Subcutaneous abdominal adipose tissue (tissue), 5 donors: ENCODE measurements around the gene ZCCHC4.
"Not testable (repeated sequence)": the region's sequence is repeated elsewhere in the genome, so short reads cannot be mapped to it uniquely, and the experiment has no call there.

Experiments
- H3K27ac ChIP-seq: one replicate; pipeline ENCODE4 v1.7.0; 2013; ENCODE audit warnings: low read depth, mild to moderate bottlenecking, inconsistent platforms, low read length, moderate library complexity
- H3K27me3 ChIP-seq, 5 donors: one replicate each; pipeline ENCODE4 v1.7.0; 2013; ENCODE audit warnings: low read length in 5 of 5, inconsistent platforms in 1 of 5; ENCODE audit not compliant: control insufficient read depth in 5 of 5, insufficient read depth in 4 of 5
- H3K36me3 ChIP-seq, 5 donors: one replicate each; pipeline ENCODE4 v1.7.0; 2013; ENCODE audit warnings: low read length in 5 of 5; ENCODE audit not compliant: control insufficient read depth in 5 of 5, insufficient read depth in 5 of 5
- H3K4me1 ChIP-seq, 5 donors: one replicate each; pipeline ENCODE4 v1.7.0; 2013; ENCODE audit warnings: low read length in 5 of 5, mild to moderate bottlenecking in 3 of 5, moderate library complexity in 1 of 5; ENCODE audit not compliant: control insufficient read depth in 5 of 5, insufficient read depth in 5 of 5
- H3K4me3 ChIP-seq, 5 donors: one replicate each; pipeline ENCODE4 v1.7.0; 2013; ENCODE audit warnings: low read length in 5 of 5, low read depth in 1 of 5
- H3K9ac ChIP-seq, 5 donors: one replicate each; pipeline ENCODE4 v1.7.0; 2013; ENCODE audit warnings: low read length in 5 of 5, mild to moderate bottlenecking in 4 of 5, moderate library complexity in 3 of 5
- H3K9me3 ChIP-seq, 5 donors: one replicate each; pipeline ENCODE4 v1.7.0; 2013; ENCODE audit warnings: low read length in 5 of 5; ENCODE audit not compliant: control insufficient read depth in 5 of 5
- donor health status: healthy.
- donor health status: healthy.
- donor health status: healthy.
- donor health status: healthy.
- donor health status: healthy.

Gene ZCCHC4

DNA sequence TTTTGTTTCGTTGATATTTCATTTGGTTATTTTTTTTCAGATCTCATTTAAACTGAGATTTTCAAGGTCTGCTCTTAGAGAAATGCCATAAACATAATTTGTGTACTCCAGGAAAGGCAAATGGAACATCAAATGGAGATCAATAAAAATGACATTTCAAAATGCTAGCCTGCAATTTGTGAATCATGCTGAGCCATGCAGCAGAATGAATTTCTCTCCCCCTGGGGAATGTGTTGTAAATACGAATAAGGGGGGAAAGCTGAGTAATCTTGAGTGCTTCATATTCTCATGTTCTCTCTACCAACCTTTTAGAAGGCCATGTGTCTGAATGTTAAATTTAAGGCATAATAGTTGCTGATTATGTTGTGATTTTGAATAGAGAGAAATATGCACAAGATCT lies 7.8 kb downstream of the ZCCHC4 start:
- no peak overlapping the region for H3K9ac ChIP-seq
- no peaks in the 10 kb centered on the region for H3K27me3 ChIP-seq
- H3K4me3 ChIP-seq: no peak overlapping the region
- H3K9me3 ChIP-seq: no peaks in the 10 kb centered on the region
- H3K36me3 ChIP-seq: peaks cover 12 to 28% (median 20%) of the 10 kb centered on the region in 5 donors
- H3K4me1 ChIP-seq: no peaks in the 10 kb centered on the region
- no peak overlapping the region for H3K27ac ChIP-seq

GRCh38 chr4:25320773-25321172 lies 8.2 kb downstream of the ZCCHC4 start:
- peaks cover 10 to 24% (median 16%) of the 10 kb centered on the region in 5 donors for H3K36me3 ChIP-seq
- no peak overlapping the region for H3K9ac ChIP-seq
- no peak overlapping the region for H3K4me3 ChIP-seq
- no peak overlapping the region for H3K27ac ChIP-seq
- no peaks in the 10 kb centered on the region for H3K9me3 ChIP-seq
- no peaks in the 10 kb centered on the region for H3K4me1 ChIP-seq
- no peaks in the 10 kb centered on the region for H3K27me3 ChIP-seq

DNA sequence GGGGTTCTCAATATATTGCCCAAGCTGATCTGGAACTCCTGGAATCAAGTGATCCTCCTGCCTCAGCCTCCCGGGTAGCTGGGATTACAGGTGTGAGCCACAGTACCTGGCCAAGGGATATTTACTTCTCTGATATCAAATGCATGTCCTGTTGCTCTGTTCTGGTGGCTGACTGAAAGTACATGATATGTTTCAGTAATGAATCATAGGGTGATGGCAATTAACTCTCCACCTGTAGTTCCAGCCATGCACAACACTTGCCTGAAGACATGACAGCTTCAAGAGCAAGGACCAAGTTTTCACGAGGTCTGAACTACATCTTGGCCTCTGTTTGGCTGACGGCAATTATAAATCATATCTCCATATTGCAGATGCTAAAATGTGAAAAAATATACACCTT lies 9.1 kb downstream of the ZCCHC4 start:
- no peaks in the 10 kb centered on the region for H3K4me1 ChIP-seq
- peaks cover 6 to 17% (median 11%) of the 10 kb centered on the region in 5 donors for H3K36me3 ChIP-seq
- H3K9ac ChIP-seq: no peak overlapping the region
- no peaks in the 10 kb centered on the region for H3K27me3 ChIP-seq
- H3K27ac ChIP-seq: no peak overlapping the region
- no peaks in the 10 kb centered on the region for H3K9me3 ChIP-seq
- no peak overlapping the region for H3K4me3 ChIP-seq

DNA sequence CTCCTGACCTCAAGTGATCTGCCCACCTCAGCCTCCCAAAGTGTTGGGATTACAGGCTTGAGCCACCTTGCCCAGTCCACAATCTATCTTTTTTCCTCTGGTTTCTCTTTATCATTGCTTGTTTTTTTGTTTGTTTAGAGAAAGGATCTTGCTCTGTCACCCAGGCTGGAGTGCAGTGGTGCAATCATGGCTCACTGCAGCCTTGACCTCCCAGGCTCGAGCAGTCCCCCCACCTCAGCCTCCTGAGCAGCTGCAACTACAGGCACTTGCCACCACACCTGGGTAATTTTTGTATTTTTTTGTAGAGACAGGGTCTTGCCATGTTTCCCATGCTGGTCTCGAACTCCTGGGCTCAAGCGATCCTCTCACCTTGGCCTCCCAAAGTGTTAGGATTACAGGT lies 15.9 kb downstream of the ZCCHC4 start:
- not testable (repeated sequence) for H3K27me3 ChIP-seq, H3K4me1 ChIP-seq, H3K27ac ChIP-seq, H3K9me3 ChIP-seq, H3K36me3 ChIP-seq, H3K9ac ChIP-seq, H3K4me3 ChIP-seq

DNA sequence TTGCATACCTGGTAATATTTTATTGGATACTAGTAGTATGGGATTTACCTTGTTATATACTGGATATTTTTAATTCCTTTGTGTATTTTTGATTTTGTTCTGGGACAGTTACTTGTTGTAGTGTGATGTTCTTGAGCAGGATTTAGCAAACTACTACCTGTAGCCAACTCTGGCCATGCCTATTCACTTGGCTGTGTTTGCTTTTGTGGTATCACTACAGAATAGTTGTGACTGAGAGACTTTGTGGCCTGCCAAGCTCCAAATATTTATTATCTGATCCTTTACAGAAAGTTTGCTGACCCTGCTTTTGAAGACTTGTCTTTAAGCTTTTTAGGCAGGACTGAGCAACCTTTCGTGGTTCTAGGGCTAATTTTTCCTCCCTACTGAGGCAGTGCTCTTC lies 17.8 kb downstream of the ZCCHC4 start:
- Histone ChIP-seq H3K4me3 (no peak overlapping the region), H3K36me3 (peaks cover 0 to 14% (median 5%) of the 10 kb centered on the region in 5 donors), H3K27me3 (no peaks in the 10 kb centered on the region), H3K9me3 (no peaks in the 10 kb centered on the region), H3K9ac (no peak overlapping the region), H3K27ac (no peak overlapping the region), H3K4me1 (peaks cover 0 to 2% (median 0%) of the 10 kb centered on the region in 5 donors)

GRCh38 chr4:25330905-25331808 lies 18.6 kb downstream of the ZCCHC4 start:
- Histone ChIP-seq H3K4me3 (peak overlapping the region in 2 of 5 donors; percentile 11 to 32), H3K9me3 (no peaks in the 10 kb centered on the region), H3K27me3 (no peaks in the 10 kb centered on the region), H3K9ac (peak overlapping the region in 2 of 5 donors; percentile 28 to 35), H3K27ac (no peak overlapping the region), H3K4me1 (peaks cover 0 to 2% (median 0%) of the 10 kb centered on the region in 5 donors), H3K36me3 (peaks cover 3 to 19% (median 7%) of the 10 kb centered on the region in 5 donors)

- Histone ChIP-seq H3K36me3 (peaks cover 0 to 13% (median 4%) of the 10 kb centered on the region in 5 donors), H3K9ac (no peak overlapping the region), H3K27ac (no peak overlapping the region), H3K27me3 (no peaks in the 10 kb centered on the region), H3K9me3 (no peaks in the 10 kb centered on the region), H3K4me3 (no peak overlapping the region), H3K4me1 (no peaks in the 10 kb centered on the region)
Measured at GRCh38 chr4:25343671-25344070, 31.1 kb downstream of the ZCCHC4 start.

DNA sequence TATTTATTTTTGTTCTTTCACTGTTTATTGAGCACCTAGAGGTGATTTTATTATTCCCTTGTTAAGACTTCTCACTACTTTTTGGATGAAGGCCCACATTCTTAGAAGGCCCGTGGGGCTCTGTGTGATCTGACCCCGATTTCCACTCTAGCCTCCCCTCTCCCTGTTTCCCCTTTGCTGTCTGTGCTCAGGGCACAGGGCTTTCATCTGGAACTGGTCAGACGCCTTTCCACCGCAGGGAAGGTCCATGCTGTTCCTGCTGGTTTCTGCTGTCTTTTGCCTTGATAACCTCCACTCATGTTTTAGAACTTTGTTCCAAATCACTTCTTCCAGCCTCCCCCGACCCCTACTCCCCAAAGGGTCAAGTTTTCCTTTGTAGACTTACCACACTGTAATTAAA lies 33.2 kb downstream of the ZCCHC4 start:
- H3K9me3 ChIP-seq: no peaks in the 10 kb centered on the region

GRCh38 chr4:25346913-25347312 lies 34.3 kb downstream of the ZCCHC4 start:
- Histone ChIP-seq H3K4me3 (no peak overlapping the region), H3K27me3 (no peaks in the 10 kb centered on the region), H3K9me3 (no peaks in the 10 kb centered on the region), H3K4me1 (no peaks in the 10 kb centered on the region), H3K27ac (no peak overlapping the region), H3K9ac (no peak overlapping the region), H3K36me3 (peaks cover 6 to 25% (median 10%) of the 10 kb centered on the region in 5 donors)

More for the DNA sequence above, 33.2 kb downstream of the ZCCHC4 start:
- no peak overlapping the region for H3K27ac ChIP-seq
- H3K27me3 ChIP-seq: no peaks in the 10 kb centered on the region
- H3K36me3 ChIP-seq: peaks cover 5 to 27% (median 6%) of the 10 kb centered on the region in 5 donors
- no peak overlapping the region for H3K9ac ChIP-seq
- H3K4me1 ChIP-seq: no peaks in the 10 kb centered on the region
- H3K4me3 ChIP-seq: no peak overlapping the region

DNA sequence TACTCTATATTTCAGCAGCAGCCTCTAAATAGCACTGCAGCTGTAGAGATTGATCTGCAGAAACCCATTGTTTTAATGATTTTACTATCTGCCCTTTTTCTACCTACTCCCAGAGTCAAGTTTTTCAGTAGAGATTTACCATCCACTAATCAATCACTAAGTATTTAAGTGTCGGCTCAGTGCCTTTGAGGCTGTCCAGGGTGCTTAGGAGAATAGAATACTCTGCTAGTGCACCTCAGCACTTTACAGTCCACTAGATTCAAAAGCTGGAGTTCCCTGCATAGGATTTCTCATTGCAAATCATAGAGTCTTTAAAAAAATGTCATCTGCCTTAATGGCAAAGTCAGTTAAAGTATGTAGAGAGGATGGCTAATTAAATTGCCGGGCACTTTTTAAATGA lies 34.9 kb downstream of the ZCCHC4 start:
- Histone ChIP-seq H3K4me3 (no peak overlapping the region), H3K9me3 (no peaks in the 10 kb centered on the region), H3K4me1 (no peaks in the 10 kb centered on the region), H3K27me3 (no peaks in the 10 kb centered on the region), H3K27ac (no peak overlapping the region), H3K9ac (no peak overlapping the region), H3K36me3 (peaks cover 6 to 25% (median 12%) of the 10 kb centered on the region in 5 donors)
